Bronchus fibroblast of lung (primary cell): Measurements from ENCODE around the gene SSTR4. TPM values are rescaled to one million over a fixed set of nuclear protein-coding genes. Genes with fewer than 3 reads are reported as not detected.

Experiments
- total RNA-seq: library from RNA; depleted of rRNA; stranded (reverse); fragments of >200 nt; gene quantifications from 2 replicates; pipeline ENCODE4 v1.2.3, GENCODE V29; 2015

SSTR4 gene, protein sequence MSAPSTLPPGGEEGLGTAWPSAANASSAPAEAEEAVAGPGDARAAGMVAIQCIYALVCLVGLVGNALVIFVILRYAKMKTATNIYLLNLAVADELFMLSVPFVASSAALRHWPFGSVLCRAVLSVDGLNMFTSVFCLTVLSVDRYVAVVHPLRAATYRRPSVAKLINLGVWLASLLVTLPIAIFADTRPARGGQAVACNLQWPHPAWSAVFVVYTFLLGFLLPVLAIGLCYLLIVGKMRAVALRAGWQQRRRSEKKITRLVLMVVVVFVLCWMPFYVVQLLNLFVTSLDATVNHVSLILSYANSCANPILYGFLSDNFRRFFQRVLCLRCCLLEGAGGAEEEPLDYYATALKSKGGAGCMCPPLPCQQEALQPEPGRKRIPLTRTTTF
- total RNA-seq, result not detected in 2 replicates

DNA sequence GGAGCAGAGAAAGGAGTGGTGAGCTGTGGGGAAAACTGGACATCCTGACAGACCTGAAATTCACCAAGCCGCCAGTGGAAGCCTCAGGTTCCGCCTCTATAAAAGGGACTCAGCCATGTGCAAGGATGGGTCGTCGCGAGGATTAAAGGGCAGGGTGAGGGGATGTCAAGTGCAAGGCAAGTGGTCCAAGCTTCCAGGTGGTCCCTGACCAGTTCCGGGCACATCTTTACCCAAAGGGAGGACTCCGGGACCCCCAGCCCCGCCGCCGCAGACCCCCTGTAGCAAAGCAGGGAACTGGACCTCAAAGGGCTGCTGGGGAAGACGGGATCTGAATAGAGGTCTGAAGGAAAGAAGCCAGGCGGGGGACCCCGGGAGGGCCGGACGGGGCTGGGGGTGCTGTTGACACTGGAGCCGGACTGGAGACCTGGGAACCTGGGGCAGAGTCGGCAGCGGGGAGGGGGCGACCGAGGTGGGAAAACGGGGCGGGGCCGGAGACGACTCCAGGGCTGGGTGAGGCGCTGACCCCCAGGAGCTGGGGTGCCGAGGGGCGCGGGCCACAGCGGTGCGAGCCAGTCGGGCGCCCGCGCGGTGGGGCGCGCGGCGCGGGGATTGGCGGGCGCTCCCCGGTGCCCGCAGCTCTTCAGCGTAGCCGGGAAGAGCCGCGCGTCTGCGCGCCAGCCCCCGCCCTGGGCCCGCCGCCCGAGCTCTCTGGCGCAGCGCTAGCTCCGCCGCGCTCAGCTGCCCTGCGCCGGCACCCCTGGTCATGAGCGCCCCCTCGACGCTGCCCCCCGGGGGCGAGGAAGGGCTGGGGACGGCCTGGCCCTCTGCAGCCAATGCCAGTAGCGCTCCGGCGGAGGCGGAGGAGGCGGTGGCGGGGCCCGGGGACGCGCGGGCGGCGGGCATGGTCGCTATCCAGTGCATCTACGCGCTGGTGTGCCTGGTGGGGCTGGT lies at the start of gene SSTR4:
TSS of gene SSTR4 (plus strand) at position 592 of the 951 bp plus-strand sequence. CDS start at position 764, 172 bp downstream.

DNA sequence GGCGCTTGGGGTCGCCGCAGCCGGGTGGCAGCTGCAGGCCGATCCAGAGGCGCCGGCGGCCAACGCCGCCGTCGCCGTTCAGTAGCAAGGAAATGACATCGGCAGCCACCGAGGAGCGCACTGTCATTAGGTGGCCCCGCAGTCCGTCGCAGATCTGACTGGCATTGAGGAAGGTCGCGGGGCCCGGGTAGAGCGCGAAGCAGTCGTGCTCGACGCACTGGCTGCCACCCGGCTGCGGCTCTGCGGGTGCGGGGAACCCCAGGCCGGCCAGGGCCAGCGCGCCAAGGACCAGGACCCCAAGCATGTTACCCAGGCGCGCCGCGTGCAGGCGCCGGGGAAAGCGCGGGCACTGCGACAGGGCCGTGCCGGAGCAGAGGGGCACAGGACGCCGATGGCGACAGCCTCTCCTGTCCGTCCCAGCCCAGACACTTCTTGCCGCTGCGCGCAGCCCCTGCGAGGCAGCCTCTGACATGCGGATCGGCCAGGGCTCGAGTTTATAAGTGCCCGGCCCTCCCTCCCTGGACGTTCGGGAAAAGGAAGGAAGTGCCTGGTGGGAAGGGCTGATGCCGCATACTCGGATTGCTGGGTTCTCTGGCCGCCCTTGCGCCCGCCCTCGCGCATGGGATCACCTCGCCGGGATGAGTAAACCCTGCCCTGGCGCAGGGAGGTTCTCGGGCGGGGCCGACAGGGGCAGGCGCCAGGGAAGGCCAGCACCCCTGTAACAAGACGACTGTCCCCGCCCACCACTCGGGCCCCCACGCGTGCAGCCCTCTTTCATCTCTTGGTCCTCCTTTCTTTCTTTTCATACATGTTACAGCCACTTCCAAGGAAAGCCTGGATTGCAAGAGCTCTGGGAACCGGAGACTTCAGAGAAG lies 14.3 kb downstream of the SSTR4 start, which contains the start of gene THBD:
TSS of gene THBD (minus strand) at position 472 of the 875 bp plus-strand sequence. CDS start at position 304, 168 bp downstream.

DNA sequence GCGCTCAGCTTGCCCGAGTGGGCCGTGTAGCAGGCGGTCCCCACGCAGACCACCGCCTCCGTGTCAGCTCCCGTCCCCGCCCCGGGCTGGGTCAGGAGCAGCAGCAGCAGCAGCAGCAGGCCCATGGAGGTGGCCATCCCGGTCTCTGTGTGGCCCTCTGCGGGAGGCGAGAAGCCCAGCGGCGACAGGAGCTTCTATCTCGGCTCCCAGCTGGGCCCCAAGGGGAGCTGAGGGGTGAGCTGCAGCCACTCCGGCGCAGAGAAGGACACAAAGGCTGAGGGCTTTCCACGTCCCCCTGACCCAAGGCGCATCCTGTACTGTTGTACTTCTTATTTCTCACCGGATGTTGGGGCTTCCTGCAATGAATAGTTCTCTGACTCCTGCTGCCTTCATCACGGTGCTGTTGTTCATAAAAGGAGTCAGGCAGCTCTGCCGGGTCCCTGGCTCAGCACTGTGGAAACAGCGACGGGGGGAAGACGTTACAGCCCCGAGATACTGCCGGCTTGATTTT lies 51.0 kb downstream of the SSTR4 start, which contains the start of gene CD93:
TSS of gene CD93 (minus strand) at position 269 of the 511 bp plus-strand sequence. CDS start at position 137, 132 bp downstream.

Other genes starting within 250 kb of the SSTR4 start
- gene THBD, start 14.4 kb downstream of the SSTR4 start, total RNA-seq, result 1.5 and 1.6 TPM in 2 replicates
- gene CD93, start 51.0 kb downstream of the SSTR4 start, total RNA-seq, result not detected in 2 replicates